K562 (cell line): ENCODE data around the gene HSPA1B. TPM values are rescaled to one million over a fixed set of nuclear protein-coding genes. Genes with fewer than 3 reads are reported as not detected.

Experiments
- ARID1B ChIP-seq: fragments of 450-650 bp; IDR thresholded peaks from 2 replicates; pipeline ENCODE4 v1.6.1; 2016; ENCODE audit warnings: antibody characterized with exemption, mild to moderate bottlenecking, inconsistent platforms
- ASH1L ChIP-seq: fragments of 450-650 bp; IDR thresholded peaks from 2 replicates; pipeline ENCODE4 v1.6.1; 2018; ENCODE audit warnings: borderline replicate concordance, mild to moderate bottlenecking, low read depth; ENCODE audit not compliant: partially characterized antibody
- ATF7 ChIP-seq: fragments of 450-650 bp; IDR thresholded peaks from 2 replicates; pipeline ENCODE4 v1.7.1; 2014; ENCODE audit warnings: mild to moderate bottlenecking, moderate library complexity
- CLOCK ChIP-seq: fragments of 250-450 bp; sonication (Bioruptor Pico); IDR thresholded peaks from 2 replicates; pipeline ENCODE4 v1.4.0; 2020; ENCODE audit warnings: mild to moderate bottlenecking, moderate library complexity, borderline replicate concordance
- EGR1 ChIP-seq: fragments of 450-650 bp; conservative IDR thresholded peaks from 2 replicates; pipeline ENCODE4 v1.6.1; 2017; ENCODE audit warnings: mild to moderate bottlenecking
- FOSL1 ChIP-seq: fragments of 200-800 bp; sonication (Bioruptor generic); conservative IDR thresholded peaks from 2 replicates; pipeline ENCODE4 v1.6.1; 2016; ENCODE audit warnings: missing genetic modification characterization, missing compliant biosample characterization
- NONO ChIP-seq, 2 experiments: fragments of 200-400 bp in 1 of 2; fragments of 450-650 bp in 1 of 2; formaldehyde crosslinking in 1 of 2; IDR thresholded peaks; 2 replicates each; pipeline ENCODE4 v1.6.1; 2017; ENCODE audit warnings: low read depth in 2 of 2, mild to moderate bottlenecking in 2 of 2, moderate library complexity in 2 of 2, low read length in 1 of 2
- POLR2AphosphoS5 ChIP-seq: IDR thresholded peaks from 2 replicates; pipeline ENCODE4 v1.6.1; 2011; ENCODE audit warnings: mild to moderate bottlenecking, low read depth, low read length, moderate library complexity; ENCODE audit not compliant: control insufficient read depth, insufficient read depth
- POLR3G ChIP-seq: IDR thresholded peaks from 2 replicates; pipeline ENCODE4 v1.6.1; 2011; ENCODE audit not compliant: insufficient read length, insufficient replicate concordance; ENCODE audit errors: extremely low read depth
- RBM34 ChIP-seq: fragments of 200-400 bp; formaldehyde crosslinking; IDR thresholded peaks from 2 replicates; pipeline ENCODE4 v1.6.1; 2018; ENCODE audit warnings: low read length, borderline replicate concordance; ENCODE audit not compliant: insufficient read depth
- SAFB2 ChIP-seq: fragments of 200-400 bp; formaldehyde crosslinking; IDR thresholded peaks from 2 replicates; pipeline ENCODE4 v1.6.1; 2018; ENCODE audit warnings: borderline replicate concordance, low read length, low read depth, moderate library complexity; ENCODE audit not compliant: severe bottlenecking
- SIX5 ChIP-seq, 2 experiments: IDR thresholded peaks; 2 replicates each; pipeline ENCODE4 v1.6.1; 2011; ENCODE audit warnings: low read length in 2 of 2, borderline replicate concordance in 1 of 2, low read depth in 1 of 2, mild to moderate bottlenecking in 1 of 2, moderate library complexity in 1 of 2; ENCODE audit not compliant: insufficient read depth in 1 of 2
- THRB ChIP-seq: fragments of 450-650 bp; formaldehyde crosslinking; conservative IDR thresholded peaks from 2 replicates; pipeline ENCODE4 v1.4.0; 2022; ENCODE audit warnings: mild to moderate bottlenecking, missing genetic modification characterization
- UBTF ChIP-seq, 2 experiments: IDR thresholded peaks; 2 replicates each; pipeline ENCODE4 v1.6.1; 2012; ENCODE audit warnings: improper control_type of control experiment in 2 of 2, low read depth in 2 of 2, low read length in 2 of 2, borderline replicate concordance in 1 of 2
- ZKSCAN8 ChIP-seq: fragments of 200-800 bp; sonication (Bioruptor generic); IDR thresholded peaks from 2 replicates; pipeline ENCODE4 v1.6.1; 2016; ENCODE audit warnings: missing genetic modification characterization, missing compliant biosample characterization
- ZNF23 ChIP-seq: fragments of 250-450 bp; sonication (Bioruptor Pico); IDR thresholded peaks from 2 replicates; pipeline ENCODE4 v1.4.0; 2020; ENCODE audit warnings: mild to moderate bottlenecking
- ZNF384 ChIP-seq: IDR thresholded peaks from 2 replicates; pipeline ENCODE4 v1.6.1; 2012; ENCODE audit warnings: low read depth, low read length, improper control_type of control experiment
- ZNF717 ChIP-seq: fragments of 250-450 bp; sonication (Bioruptor Pico); IDR thresholded peaks from 2 replicates; pipeline ENCODE4 v1.5.0; 2021
- polyA plus RNA-seq, 8 experiments: library from polyadenylated mRNA; depleted of rRNA in 4 of 8; stranded (reverse) in 5 of 8; unstranded in 3 of 8; fragments of >200 nt; fragmentation: Nextera tagmentation in 2 of 8; fragmentation: Illumina TruSeq in 1 of 8; extraction: Ambion mirVana in 2 of 8; extraction: Trizol in 1 of 8; gene quantifications; 2 replicates each; pipeline versions ENCODE4 v1.2.1 to v1.2.3, GENCODE V29; 2011 to 2014; ENCODE audit warnings: inconsistent platforms in 1 of 8, missing spikeins in 1 of 8
- total RNA-seq, 7 experiments: library from RNA; depleted of rRNA in 6 of 7; stranded (reverse); fragments of >200 nt in 6 of 7; fragmentation: Illumina TruSeq in 2 of 7; extraction: Trizol in 2 of 7; gene quantifications; 2 replicates each; pipeline versions ENCODE4 v1.2.1 to v1.2.3, GENCODE V29; 2011 to 2021; ENCODE audit warnings: low replicate concordance in 1 of 7
- TF ChIP-seq, protein P1 (sequence below): fragments of 450-650 bp; conservative IDR thresholded peaks from 2 replicates; pipeline ENCODE4 v1.6.1; 2016; ENCODE audit warnings: missing genetic modification characterization, low read depth, mild to moderate bottlenecking, missing compliant biosample characterization, moderate library complexity

HSPA1B gene
- total and polyA plus RNA-seq, 9 of the 15 experiments (the other 6 are each of a cell fraction or from before 2014, with no cell fraction given): 0.27 to 227 (median 51.2) TPM

- TF ChIP-seq, protein P1, sequence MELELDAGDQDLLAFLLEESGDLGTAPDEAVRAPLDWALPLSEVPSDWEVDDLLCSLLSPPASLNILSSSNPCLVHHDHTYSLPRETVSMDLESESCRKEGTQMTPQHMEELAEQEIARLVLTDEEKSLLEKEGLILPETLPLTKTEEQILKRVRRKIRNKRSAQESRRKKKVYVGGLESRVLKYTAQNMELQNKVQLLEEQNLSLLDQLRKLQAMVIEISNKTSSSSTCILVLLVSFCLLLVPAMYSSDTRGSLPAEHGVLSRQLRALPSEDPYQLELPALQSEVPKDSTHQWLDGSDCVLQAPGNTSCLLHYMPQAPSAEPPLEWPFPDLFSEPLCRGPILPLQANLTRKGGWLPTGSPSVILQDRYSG: no peak
- no peak for TF ChIP-seq ZKSCAN8 (CRISPR knock-in tag)
- peak; percentile 3; the same call in 1 of the 2 replicates for TF ChIP-seq ZNF384
- no peak for TF ChIP-seq CLOCK (CRISPR knock-in tag)
- TF ChIP-seq ASH1L: peak; percentile 43
- peak; percentile 77 to 92; a peak in 3 of 4 replicates for TF ChIP-seq UBTF (IDR thresholded peaks at IDR 0.05; ENCODE audit: borderline replicate concordance in 1 of 2, low read depth in 2 of 2, low read length in 2 of 2)
- TF ChIP-seq THRB (CRISPR knock-in tag): peak; percentile 96
- TF ChIP-seq NONO (IDR thresholded peaks at IDR 0.05; ENCODE audit: low read depth in 2 of 2, low read length in 1 of 2): peak in 1 of 2 experiments; percentile 88; a peak in 2 of 4 replicates
- no peak for TF ChIP-seq RBM34
- no peak for TF ChIP-seq SAFB2
- TF ChIP-seq POLR3G: no peak
- no peak for TF ChIP-seq ARID1B
- no peak for TF ChIP-seq ZNF23 (CRISPR knock-in tag)
- no peak; the same call in none of the 2 replicates for TF ChIP-seq EGR1
- peak; percentile 99 for TF ChIP-seq POLR2AphosphoS5
- 0 out of 2 replicates have a peak, but pooled peaks have one; percentile 23 for TF ChIP-seq ZNF717 (CRISPR knock-in tag)
- peak; percentile 76 for TF ChIP-seq ATF7
- no peak for TF ChIP-seq SIX5 (IDR thresholded peaks at IDR 0.05; ENCODE audit: borderline replicate concordance in 1 of 2, insufficient read depth in 1 of 2, low read depth in 1 of 2, low read length in 2 of 2)
- TF ChIP-seq FOSL1 (tag): 0 out of 2 replicates have a peak, but pooled peaks have one; percentile 39
These were observed 12.3 kb upstream of the HSPA1B start, which contains the start of the genes HSPA1A and HSPA1L (continued) for GRCh38 chr6:31815025-31815838.
